Sigmoid colon (tissue), 7 donors: ENCODE results near the gene NR6A1. TPM values are rescaled to one million over a fixed set of nuclear protein-coding genes. Genes with fewer than 3 reads are reported as not detected.

Experiments used
- DNase-seq: peaks from one replicate; pipeline ENCODE4 v3.0.0-alpha.2; 2019
- H3K27ac ChIP-seq, 4 donors: fragments of 200-600 bp; sonication (generic); one replicate each; pipeline ENCODE4 v1.5.1; 2016 to 2019; ENCODE audit warnings: mild to moderate bottlenecking in 1 of 4
- H3K27me3 ChIP-seq, 3 donors: fragments of 200-600 bp; sonication (generic); one replicate each; pipeline ENCODE4 v1.5.1; 2019; ENCODE audit warnings: mild to moderate bottlenecking in 1 of 3
- H3K36me3 ChIP-seq, 4 donors: fragments of 200-600 bp; sonication (generic); one replicate each; pipeline ENCODE4 v1.5.1; 2016 to 2019
- H3K4me1 ChIP-seq, 4 donors: fragments of 200-600 bp; sonication (generic); one replicate each; pipeline ENCODE4 v1.5.1; 2017 to 2019
- H3K4me3 ChIP-seq, 4 donors: fragments of 200-600 bp; sonication (generic); one replicate each; pipeline ENCODE4 v1.5.1; 2017 to 2019; ENCODE audit warnings: mild to moderate bottlenecking in 2 of 4, moderate library complexity in 1 of 4
- H3K9me3 ChIP-seq, 4 donors: fragments of 200-600 bp in 3 of 4; sonication (generic) in 3 of 4; one replicate each; pipeline versions ENCODE4 v1.5.1 to v1.6.1; 2013 to 2019
- CTCF ChIP-seq, 4 experiments: fragments of 450-650 bp in 3 of 4; fragments of 200-600 bp in 1 of 4; IDR thresholded peaks; one replicate each; pipeline ENCODE4 v1.5.1; 2016 to 2019; ENCODE audit warnings: antibody characterized with exemption in 4 of 4, mild to moderate bottlenecking in 3 of 4, moderate library complexity in 2 of 4
- EP300 ChIP-seq, 4 donors: sonication (generic); formaldehyde crosslinking; IDR thresholded peaks; one replicate each; pipeline ENCODE4 v1.6.1; 2017; ENCODE audit warnings: antibody characterized with exemption in 4 of 4
- POLR2A ChIP-seq, 2 donors: fragments of 450-650 bp; IDR thresholded peaks; one replicate each; pipeline ENCODE4 v1.6.1; 2016; ENCODE audit warnings: antibody characterized with exemption in 2 of 2, mild to moderate bottlenecking in 2 of 2, moderate library complexity in 2 of 2
- POLR2AphosphoS5 ChIP-seq, 4 donors: sonication (generic); formaldehyde crosslinking; IDR thresholded peaks; one replicate each; pipeline ENCODE4 v1.6.1; 2017; ENCODE audit warnings: antibody characterized with exemption in 4 of 4
- WGBS, 2 donors: extraction: QIAGEN DNeasy Blood & Tissue Kit; methylation state at CpG; one replicate each; pipeline ENCODE4 v1.1.7; 2013; 5-methylcytosine and 5-hydroxymethylcytosine counted together
- intact Hi-C: fragments of 100-400 bp; cut with DNase I; formaldehyde crosslinking; loops from one replicate; pipeline ENCODE4 v1.15.1; 2023
- polyA plus RNA-seq, 3 donors: library from polyadenylated mRNA; stranded (reverse); fragments of 200-250 nt; gene quantifications; one replicate each; pipeline ENCODE4 v1.2.3, GENCODE V29; 2013
- total RNA-seq, 4 donors: library from RNA; depleted of rRNA; stranded (reverse); fragments of >200 nt; gene quantifications; one replicate each; pipeline ENCODE4 v1.1.0, GENCODE V29; 2016
- donor health status: healthy with polysubstance abuse.
- donor health status: Bipolar disorder and iron deficiency.
- donor health status: healthy.

Gene NR6A1
- total and polyA plus RNA-seq, 7 donors: 0.60 to 3.0 (median 1.8) TPM

- no peak overlapping the region for H3K27ac ChIP-seq
- TF ChIP-seq POLR2A (IDR thresholded peaks at IDR 0.05): no peak
- no peak for TF ChIP-seq CTCF (IDR thresholded peaks at IDR 0.05)
- no peak for TF ChIP-seq EP300 (IDR thresholded peaks at IDR 0.05)
- no peak for TF ChIP-seq POLR2AphosphoS5 (IDR thresholded peaks at IDR 0.05)
- no peak overlapping the region for H3K4me3 ChIP-seq
- H3K36me3 ChIP-seq: no peaks in the 10 kb centered on the region
- WGBS, 2 donors: 74 to 76% methylated on average over 21 of the region's 21 CpGs
- H3K27me3 ChIP-seq: peaks cover 21 to 66% (median 51%) of the 10 kb centered on the region in 3 donors
- intact Hi-C loops: no loop called here
- no peak for DNase-seq
- no peaks in the 10 kb centered on the region for H3K9me3 ChIP-seq
- peaks cover 0 to 11% (median 10%) of the 10 kb centered on the region in 4 donors for H3K4me1 ChIP-seq
These were observed 295.8 kb downstream of the NR6A1 start for GRCh38 chr9:124475158-124475867.

- Histone ChIP-seq H3K9me3 (no peaks in the 10 kb centered on the region), H3K27ac (no peak overlapping the region), H3K4me3 (no peak overlapping the region), H3K27me3 (peaks cover 21 to 54% (median 39%) of the 10 kb centered on the region in 3 donors), H3K36me3 (no peaks in the 10 kb centered on the region), H3K4me1 (peaks cover 0 to 11% (median 10%) of the 10 kb centered on the region in 4 donors)
- TF ChIP-seq POLR2AphosphoS5 (IDR thresholded peaks at IDR 0.05) (no peak), EP300 (IDR thresholded peaks at IDR 0.05) (no peak), POLR2A (IDR thresholded peaks at IDR 0.05) (no peak), CTCF (IDR thresholded peaks at IDR 0.05) (no peak)
- no peak for DNase-seq
- intact Hi-C loops: no loop called here
- 85 to 87% methylated on average over 4 of the region's 4 CpGs for WGBS, 2 donors
These were observed 297.0 kb downstream of the NR6A1 start for GRCh38 chr9:124474151-124474550.

GRCh38 chr9:124473310-124473709, 297.8 kb downstream of the NR6A1 start:
- H3K27me3 ChIP-seq: peaks cover 19 to 46% (median 32%) of the 10 kb centered on the region in 3 donors
- H3K4me3 ChIP-seq: no peak overlapping the region
- H3K9me3 ChIP-seq: no peaks in the 10 kb centered on the region
- DNase-seq: no peak
- peaks cover 0 to 11% (median 10%) of the 10 kb centered on the region in 4 donors for H3K4me1 ChIP-seq
- H3K27ac ChIP-seq: no peak overlapping the region
- H3K36me3 ChIP-seq: no peaks in the 10 kb centered on the region
- TF ChIP-seq POLR2A (IDR thresholded peaks at IDR 0.05): no peak
- intact Hi-C loops: no loop called here
- WGBS, 2 donors: 79 to 86% methylated on average over 10 of the region's 10 CpGs

GRCh38 chr9:124472770-124473169, 298.3 kb downstream of the NR6A1 start:
- no peak overlapping the region for H3K4me3 ChIP-seq
- no peak for DNase-seq
- 75 to 77% methylated on average over 7 of the region's 7 CpGs for WGBS, 2 donors
- H3K9me3 ChIP-seq: no peaks in the 10 kb centered on the region
- no peak overlapping the region for H3K27ac ChIP-seq
- no peaks in the 10 kb centered on the region for H3K36me3 ChIP-seq
- TF ChIP-seq CTCF (IDR thresholded peaks at IDR 0.05) (no peak), POLR2AphosphoS5 (IDR thresholded peaks at IDR 0.05) (no peak), EP300 (IDR thresholded peaks at IDR 0.05) (no peak), POLR2A (IDR thresholded peaks at IDR 0.05) (no peak)
- peaks cover 0 to 8% (median 6%) of the 10 kb centered on the region in 4 donors for H3K4me1 ChIP-seq
- intact Hi-C loops: no loop called here
- H3K27me3 ChIP-seq: peaks cover 14 to 40% (median 26%) of the 10 kb centered on the region in 3 donors

GRCh38 chr9:124471761-124472160, 299.4 kb downstream of the NR6A1 start:
- H3K27ac ChIP-seq: no peak overlapping the region
- H3K4me1 ChIP-seq: no peaks in the 10 kb centered on the region
- H3K36me3 ChIP-seq: no peaks in the 10 kb centered on the region
- H3K9me3 ChIP-seq: no peaks in the 10 kb centered on the region
- intact Hi-C loops: no loop called here
- no peak for DNase-seq
- H3K27me3 ChIP-seq: peaks cover 3 to 30% (median 16%) of the 10 kb centered on the region in 3 donors
- TF ChIP-seq POLR2AphosphoS5 (IDR thresholded peaks at IDR 0.05): no peak
- TF ChIP-seq CTCF (IDR thresholded peaks at IDR 0.05): no peak
- no peak for TF ChIP-seq EP300 (IDR thresholded peaks at IDR 0.05)
- TF ChIP-seq POLR2A (IDR thresholded peaks at IDR 0.05): no peak
- no peak overlapping the region for H3K4me3 ChIP-seq
- WGBS, 2 donors: 79 to 82% methylated on average over 9 of the region's 9 CpGs
